ENCODE measurements around the gene PLXNC1.

DNA sequence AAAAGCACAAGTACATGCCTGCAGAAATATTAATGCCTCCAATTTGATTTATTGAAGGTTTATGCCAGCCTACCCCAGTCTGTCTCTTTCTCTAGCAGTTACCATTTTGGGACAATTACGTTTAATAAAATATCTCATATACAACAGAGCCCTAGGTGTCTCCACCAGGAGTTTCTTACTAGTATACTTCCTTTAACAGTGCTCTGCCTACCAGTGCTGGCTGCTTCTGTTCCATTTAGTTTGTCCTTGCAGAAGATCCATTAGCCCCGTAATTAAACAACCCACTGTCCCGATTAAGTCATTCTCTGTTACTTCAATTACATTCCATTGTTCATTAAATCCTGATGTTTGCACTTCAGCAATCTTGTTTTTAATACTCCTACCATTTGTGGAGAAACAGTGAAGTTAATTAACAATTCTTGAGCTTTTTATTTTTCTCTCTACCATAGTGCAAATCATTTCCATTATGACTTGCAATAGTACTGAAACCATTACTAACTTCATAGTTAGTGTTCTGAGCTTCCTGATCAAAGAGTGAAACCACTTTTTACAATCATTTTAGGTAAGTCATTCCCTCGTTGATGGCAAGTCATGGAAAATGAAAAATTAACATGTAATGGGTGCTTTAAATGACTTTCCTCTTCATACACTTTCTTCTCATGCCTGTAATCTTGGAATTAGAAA is 121.1 kb downstream of the PLXNC1 start:
- TF ChIP-seq, protein P1, sequence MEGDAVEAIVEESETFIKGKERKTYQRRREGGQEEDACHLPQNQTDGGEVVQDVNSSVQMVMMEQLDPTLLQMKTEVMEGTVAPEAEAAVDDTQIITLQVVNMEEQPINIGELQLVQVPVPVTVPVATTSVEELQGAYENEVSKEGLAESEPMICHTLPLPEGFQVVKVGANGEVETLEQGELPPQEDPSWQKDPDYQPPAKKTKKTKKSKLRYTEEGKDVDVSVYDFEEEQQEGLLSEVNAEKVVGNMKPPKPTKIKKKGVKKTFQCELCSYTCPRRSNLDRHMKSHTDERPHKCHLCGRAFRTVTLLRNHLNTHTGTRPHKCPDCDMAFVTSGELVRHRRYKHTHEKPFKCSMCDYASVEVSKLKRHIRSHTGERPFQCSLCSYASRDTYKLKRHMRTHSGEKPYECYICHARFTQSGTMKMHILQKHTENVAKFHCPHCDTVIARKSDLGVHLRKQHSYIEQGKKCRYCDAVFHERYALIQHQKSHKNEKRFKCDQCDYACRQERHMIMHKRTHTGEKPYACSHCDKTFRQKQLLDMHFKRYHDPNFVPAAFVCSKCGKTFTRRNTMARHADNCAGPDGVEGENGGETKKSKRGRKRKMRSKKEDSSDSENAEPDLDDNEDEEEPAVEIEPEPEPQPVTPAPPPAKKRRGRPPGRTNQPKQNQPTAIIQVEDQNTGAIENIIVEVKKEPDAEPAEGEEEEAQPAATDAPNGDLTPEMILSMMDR (conservative IDR thresholded peaks at IDR 0.05 in 1 of 2, IDR thresholded peaks at IDR 0.05 in 1 of 2; ENCODE audit: low read depth in 1 of 2, low read length in 2 of 2), result no peak
- no peak for TF ChIP-seq EZH2 (IDR thresholded peaks at IDR 0.05; ENCODE audit: low read length, missing control alignments)

Data from fibroblast of lung (primary cell).